ENCODE data around the gene PSME1.

PSME1 gene

GRCh38 chr14:24144451-24144850 lies 8.5 kb downstream of the PSME1 start:
- Histone ChIP-seq H3K4me1 (ENCODE audit: insufficient read depth, low read length, poor library complexity, severe bottlenecking) (peaks cover 40% of the 10 kb centered on the region), H4K20me1 (ENCODE audit: insufficient read depth, low read length, poor library complexity, severe bottlenecking) (peaks cover 29% of the 10 kb centered on the region), H3K9ac (ENCODE audit: low read depth, low read length, poor library complexity, severe bottlenecking) (no peak overlapping the region), H3K4me3 (ENCODE audit: low read length, poor library complexity, severe bottlenecking) (no peak overlapping the region), H3K27me3 (ENCODE audit: insufficient read depth, low read length, poor library complexity, severe bottlenecking) (no peaks in the 10 kb centered on the region), H3K79me2 (ENCODE audit: insufficient read depth, low read length) (peaks cover 73% of the 10 kb centered on the region), H3K36me3 (ENCODE audit: insufficient read depth, low read length) (peaks cover 3% of the 10 kb centered on the region; the same call in 1 of the 2 replicates), H3K9me3 (ENCODE audit: insufficient read depth, low read depth, low read length) (no peaks in the 10 kb centered on the region), H3K9me2 (replicated peaks; ENCODE audit: low read depth, low read length) (no peaks in the 10 kb centered on the region), H2AFZ (ENCODE audit: low read length) (no peak overlapping the region), H3F3A (ENCODE audit: low read depth) (0 out of 2 replicates have a peak, but pooled peaks cover 2% of the 10 kb centered on the region), H3K4me2 (ENCODE audit: low read depth, low read length, poor library complexity, severe bottlenecking) (peak overlapping the region; percentile 100)
- TF ChIP-seq EZH2phosphoT487 (IDR thresholded peaks at IDR 0.05; ENCODE audit: borderline replicate concordance) (no peak), CTCF (conservative IDR thresholded peaks at IDR 0.05; ENCODE audit: low read length) (no peak)

GRCh38 chr14:24145219-24145618 lies 9.2 kb downstream of the PSME1 start:
- TF ChIP-seq CTCF (conservative IDR thresholded peaks at IDR 0.05; ENCODE audit: low read length): no peak
- TF ChIP-seq EZH2phosphoT487 (IDR thresholded peaks at IDR 0.05; ENCODE audit: borderline replicate concordance): no peak
- Histone ChIP-seq H2AFZ (ENCODE audit: low read length) (no peak overlapping the region), H3K9me2 (replicated peaks; ENCODE audit: low read depth, low read length) (no peaks in the 10 kb centered on the region), H3K9ac (ENCODE audit: low read depth, low read length, poor library complexity, severe bottlenecking) (peak overlapping the region; percentile 95), H4K20me1 (ENCODE audit: insufficient read depth, low read length, poor library complexity, severe bottlenecking) (peaks cover 29% of the 10 kb centered on the region), H3K4me1 (ENCODE audit: insufficient read depth, low read length, poor library complexity, severe bottlenecking) (peaks cover 35% of the 10 kb centered on the region), H3K27me3 (ENCODE audit: insufficient read depth, low read length, poor library complexity, severe bottlenecking) (no peaks in the 10 kb centered on the region), H3K9me3 (ENCODE audit: insufficient read depth, low read depth, low read length) (no peaks in the 10 kb centered on the region), H3F3A (ENCODE audit: low read depth) (0 out of 2 replicates have a peak, but pooled peaks cover 2% of the 10 kb centered on the region), H3K36me3 (ENCODE audit: insufficient read depth, low read length) (peaks cover 8% of the 10 kb centered on the region; the same call in 1 of the 2 replicates), H3K79me2 (ENCODE audit: insufficient read depth, low read length) (peaks cover 73% of the 10 kb centered on the region), H3K4me2 (ENCODE audit: low read depth, low read length, poor library complexity, severe bottlenecking) (peak overlapping the region; percentile 100), H3K4me3 (ENCODE audit: low read length, poor library complexity, severe bottlenecking) (peak overlapping the region; percentile 100)

GRCh38 chr14:24145690-24146452 lies 9.9 kb downstream of the PSME1 start:
- Histone ChIP-seq H3K79me2 (ENCODE audit: insufficient read depth, low read length) (peaks cover 73% of the 10 kb centered on the region), H3K4me3 (ENCODE audit: low read length, poor library complexity, severe bottlenecking) (peak overlapping the region; percentile 100), H3F3A (ENCODE audit: low read depth) (0 out of 2 replicates have a peak, but pooled peaks cover 2% of the 10 kb centered on the region), H3K27me3 (ENCODE audit: insufficient read depth, low read length, poor library complexity, severe bottlenecking) (no peaks in the 10 kb centered on the region), H3K9me2 (replicated peaks; ENCODE audit: low read depth, low read length) (no peaks in the 10 kb centered on the region), H3K36me3 (ENCODE audit: insufficient read depth, low read length) (peaks cover 10% of the 10 kb centered on the region; the same call in 1 of the 2 replicates), H3K4me1 (ENCODE audit: insufficient read depth, low read length, poor library complexity, severe bottlenecking) (peaks cover 35% of the 10 kb centered on the region), H4K20me1 (ENCODE audit: insufficient read depth, low read length, poor library complexity, severe bottlenecking) (peaks cover 29% of the 10 kb centered on the region), H3K4me2 (ENCODE audit: low read depth, low read length, poor library complexity, severe bottlenecking) (peak overlapping the region; percentile 100), H3K9me3 (ENCODE audit: insufficient read depth, low read depth, low read length) (no peaks in the 10 kb centered on the region), H2AFZ (ENCODE audit: low read length) (0 out of 2 replicates have a peak overlapping the region, but pooled peaks have one; percentile 94), H3K9ac (ENCODE audit: low read depth, low read length, poor library complexity, severe bottlenecking) (peak overlapping the region; percentile 95)
- TF ChIP-seq EZH2phosphoT487 (IDR thresholded peaks at IDR 0.05; ENCODE audit: borderline replicate concordance) (no peak), CTCF (conservative IDR thresholded peaks at IDR 0.05; ENCODE audit: low read length) (no peak)

Measured in Loucy (cell line).